Loucy (cell line): Measurements from ENCODE around the gene RCHY1.

Source experiments
- H2AFZ ChIP-seq: fragments of 200-600 bp; sonication (generic); 2 replicates; pipeline ENCODE4 v1.6.0; 2016; ENCODE audit warnings: antibody characterized with exemption, mild to moderate bottlenecking, low read length, moderate library complexity
- H3F3A ChIP-seq: fragments of 200-600 bp; 2 replicates; pipeline ENCODE4 v1.6.0; 2016; ENCODE audit warnings: antibody characterized with exemption, low read depth, mild to moderate bottlenecking
- H3K27me3 ChIP-seq: fragments of 200-600 bp; sonication (generic); 2 replicates; pipeline ENCODE4 v1.6.1; 2014; ENCODE audit warnings: low read length, mild to moderate bottlenecking; ENCODE audit not compliant: insufficient read depth, poor library complexity, severe bottlenecking
- H3K36me3 ChIP-seq: fragments of 200-600 bp; sonication (generic); 2 replicates; pipeline ENCODE4 v1.6.1; 2016; ENCODE audit warnings: low read length; ENCODE audit not compliant: insufficient read depth
- H3K4me1 ChIP-seq: fragments of 200-600 bp; sonication (generic); 2 replicates; pipeline ENCODE4 v1.5.1; 2014; ENCODE audit warnings: low read length, mild to moderate bottlenecking; ENCODE audit not compliant: insufficient read depth, poor library complexity, severe bottlenecking
- H3K4me2 ChIP-seq: fragments of 200-600 bp; sonication (generic); 2 replicates; pipeline ENCODE4 v1.6.0; 2014; ENCODE audit warnings: antibody characterized with exemption, low read length, low read depth, mild to moderate bottlenecking; ENCODE audit not compliant: poor library complexity, severe bottlenecking
- H3K4me3 ChIP-seq: fragments of 200-600 bp; sonication (generic); 2 replicates; pipeline ENCODE4 v1.5.1; 2014; ENCODE audit warnings: low read length, mild to moderate bottlenecking, mixed read lengths; ENCODE audit not compliant: poor library complexity, severe bottlenecking
- H3K79me2 ChIP-seq: fragments of 200-600 bp; sonication (generic); 2 replicates; pipeline ENCODE4 v1.6.1; 2014; ENCODE audit warnings: low read length; ENCODE audit not compliant: insufficient read depth
- H3K9ac ChIP-seq: fragments of 200-600 bp; sonication (generic); 2 replicates; pipeline ENCODE4 v1.6.0; 2014; ENCODE audit warnings: mild to moderate bottlenecking, low read depth, low read length, moderate library complexity; ENCODE audit not compliant: poor library complexity, severe bottlenecking
- H3K9me2 ChIP-seq: fragments of 200-600 bp; sonication (generic); replicated peaks from 2 replicates; pipeline ENCODE4 v1.6.1; 2016; ENCODE audit warnings: low read depth, low read length, mixed read lengths
- H3K9me3 ChIP-seq: fragments of 200-600 bp; sonication (generic); 2 replicates; pipeline ENCODE4 v1.6.1; 2014; ENCODE audit warnings: mild to moderate bottlenecking, antibody characterized with exemption, low read length, low read depth; ENCODE audit not compliant: insufficient read depth
- H4K20me1 ChIP-seq: fragments of 200-600 bp; sonication (generic); 2 replicates; pipeline ENCODE4 v1.6.0; 2014; ENCODE audit warnings: antibody characterized with exemption, low read length, mild to moderate bottlenecking; ENCODE audit not compliant: insufficient read depth, poor library complexity, severe bottlenecking
- CTCF ChIP-seq: fragments of 200-600 bp; sonication (generic); conservative IDR thresholded peaks from 2 replicates; pipeline ENCODE4 v1.5.1; 2014; ENCODE audit warnings: mild to moderate bottlenecking, antibody characterized with exemption, low read length
- EZH2phosphoT487 ChIP-seq: fragments of 200-600 bp; IDR thresholded peaks from 2 replicates; pipeline ENCODE4 v1.6.1; 2018; ENCODE audit warnings: antibody characterized with exemption, mild to moderate bottlenecking, moderate library complexity, borderline replicate concordance

The RCHY1 gene

DNA sequence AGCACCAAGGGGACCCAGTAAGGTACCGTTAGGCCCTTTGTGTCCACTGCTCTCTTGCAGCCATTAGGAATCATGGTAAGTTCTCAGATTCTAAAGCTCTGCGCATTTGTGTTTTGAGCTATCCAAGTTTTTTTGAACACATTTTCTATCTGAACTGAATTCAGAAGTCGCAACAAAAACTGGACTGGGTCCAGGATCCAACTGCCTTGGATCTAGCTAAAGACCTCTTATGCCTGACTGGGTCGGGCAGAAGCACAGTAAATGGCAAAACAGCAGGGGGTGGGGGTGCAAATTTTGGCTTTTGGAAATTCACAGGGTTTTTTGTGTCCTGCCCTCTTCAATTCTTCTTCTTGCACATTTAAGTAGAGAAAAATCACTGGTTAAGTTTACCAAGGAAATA lies 30.0 kb downstream of the RCHY1 start:
- no peak overlapping the region for H3K9ac ChIP-seq
- no peaks in the 10 kb centered on the region for H3K27me3 ChIP-seq
- H3K4me3 ChIP-seq: no peak overlapping the region
- no peaks in the 10 kb centered on the region for H3F3A ChIP-seq
- no peaks in the 10 kb centered on the region for H3K79me2 ChIP-seq
- H3K9me2 ChIP-seq: no peaks in the 10 kb centered on the region
- H3K9me3 ChIP-seq: no peaks in the 10 kb centered on the region
- TF ChIP-seq EZH2phosphoT487 (no peak), CTCF (no peak)
- H2AFZ ChIP-seq: no peak overlapping the region
- H3K4me1 ChIP-seq: no peaks in the 10 kb centered on the region
- H3K36me3 ChIP-seq: peaks cover 83% of the 10 kb centered on the region
- H3K4me2 ChIP-seq: no peak overlapping the region
- H4K20me1 ChIP-seq: no peaks in the 10 kb centered on the region

DNA sequence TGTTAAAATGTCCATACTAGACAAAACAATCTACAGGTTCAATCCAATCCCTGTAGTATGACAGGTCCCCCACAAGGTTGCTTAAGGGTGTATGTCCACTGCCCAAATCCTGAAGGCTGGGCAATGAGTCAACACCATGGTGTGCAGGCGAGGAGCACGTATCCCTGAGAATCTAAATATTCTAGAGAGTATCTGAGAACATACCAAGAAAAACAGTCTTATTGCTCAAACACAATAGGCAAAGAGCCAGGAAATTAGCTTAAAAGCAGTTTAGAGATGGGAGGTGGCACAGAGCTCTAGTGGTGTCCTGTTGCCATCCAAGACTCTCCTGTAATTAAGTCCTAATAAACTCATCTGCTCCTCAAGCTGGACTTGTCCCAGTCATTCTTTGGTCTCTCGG lies 37.0 kb downstream of the RCHY1 start:
- Histone ChIP-seq H2AFZ (no peak overlapping the region), H3K4me1 (no peaks in the 10 kb centered on the region), H4K20me1 (no peaks in the 10 kb centered on the region), H3K9ac (no peak overlapping the region), H3K4me3 (no peak overlapping the region), H3F3A (no peaks in the 10 kb centered on the region), H3K79me2 (no peaks in the 10 kb centered on the region), H3K27me3 (no peaks in the 10 kb centered on the region), H3K9me2 (no peaks in the 10 kb centered on the region), H3K36me3 (peaks cover 53% of the 10 kb centered on the region), H3K9me3 (peaks cover 4% of the 10 kb centered on the region; the same call in 1 of the 2 replicates), H3K4me2 (no peak overlapping the region)
- TF ChIP-seq CTCF: no peak

- H3K79me2 ChIP-seq: no peaks in the 10 kb centered on the region
- no peak overlapping the region for H3K9ac ChIP-seq
- TF ChIP-seq EZH2phosphoT487 (no peak), CTCF (no peak)
- no peak overlapping the region for H3K4me3 ChIP-seq
- no peaks in the 10 kb centered on the region for H4K20me1 ChIP-seq
- no peaks in the 10 kb centered on the region for H3K9me2 ChIP-seq
- no peak overlapping the region for H3K4me2 ChIP-seq
- H3K36me3 ChIP-seq: no peaks in the 10 kb centered on the region
- no peaks in the 10 kb centered on the region for H3K4me1 ChIP-seq
- H2AFZ ChIP-seq: no peak overlapping the region
- no peaks in the 10 kb centered on the region for H3K27me3 ChIP-seq
- no peaks in the 10 kb centered on the region for H3F3A ChIP-seq
- no peaks in the 10 kb centered on the region for H3K9me3 ChIP-seq
Observed at GRCh38 chr4:75470738-75471137, 43.5 kb downstream of the RCHY1 start.
